Stomach (tissue), 9 donors: ENCODE data around the gene RYR3. TPM values are rescaled to one million over a fixed set of nuclear protein-coding genes. Genes with fewer than 3 reads are reported as not detected.

ENCODE experiments used
- DNase-seq, 2 donors: peaks; one replicate each; pipeline versions ENCODE4 v3.0.0 to v3.0.0-alpha.2; 2013 to 2019
- H3K27ac ChIP-seq, 5 donors: fragments of 200-600 bp in 4 of 5; sonication (generic) in 4 of 5; one replicate each; pipeline ENCODE4 v1.5.1; 2013 to 2019; ENCODE audit warnings: mild to moderate bottlenecking in 1 of 5, moderate library complexity in 1 of 5
- H3K27me3 ChIP-seq, 3 donors: fragments of 200-600 bp; sonication (generic); one replicate each; pipeline ENCODE4 v1.5.1; 2017 to 2019; ENCODE audit warnings: mixed run types in 1 of 3
- H3K36me3 ChIP-seq, 4 donors: fragments of 200-600 bp; sonication (generic); 1 replicate in 3 of 4; 2 replicates in 1 of 4; pipeline ENCODE4 v1.5.1; 2016 to 2019
- H3K4me1 ChIP-seq, 4 donors: fragments of 200-600 bp; sonication (generic); one replicate each; pipeline ENCODE4 v1.5.1; 2016 to 2019
- H3K4me3 ChIP-seq, 4 donors: fragments of 200-600 bp; sonication (generic) in 3 of 4; one replicate each; pipeline ENCODE4 v1.5.1; 2016 to 2019; ENCODE audit warnings: mild to moderate bottlenecking in 1 of 4
- H3K9me3 ChIP-seq, 4 donors: fragments of 200-600 bp; sonication (generic); one replicate each; pipeline ENCODE4 v1.5.1; 2016 to 2019
- EP300 ChIP-seq: sonication (generic); formaldehyde crosslinking; IDR thresholded peaks from one replicate; pipeline ENCODE4 v1.6.1; 2017; ENCODE audit warnings: antibody characterized with exemption
- POLR2A ChIP-seq, 4 donors: fragments of 450-650 bp; IDR thresholded peaks; one replicate each; pipeline ENCODE4 v1.6.1; 2016; ENCODE audit warnings: antibody characterized with exemption in 4 of 4, control low read depth in 2 of 4, mild to moderate bottlenecking in 1 of 4, moderate library complexity in 1 of 4
- POLR2AphosphoS5 ChIP-seq, 3 donors: sonication (generic); formaldehyde crosslinking; IDR thresholded peaks; one replicate each; pipeline ENCODE4 v1.6.1; 2016; ENCODE audit warnings: antibody characterized with exemption in 3 of 3
- WGBS, 5 donors: extraction: QIAGEN DNeasy Blood & Tissue Kit in 3 of 5; methylation state at CpG; one replicate each; pipeline versions ENCODE4 v1.1.5 to v1.1.7; 2013 to 2018; 5-methylcytosine and 5-hydroxymethylcytosine counted together
- intact Hi-C: fragments of 100-400 bp; cut with DNase I; formaldehyde crosslinking; loops from one replicate; pipeline ENCODE4 v1.15.1; 2023; ENCODE audit warnings: low total_unique reads
- polyA plus RNA-seq, 3 donors: library from polyadenylated mRNA; stranded (reverse); fragments of 200-250 nt; gene quantifications; one replicate each; pipeline ENCODE4 v1.2.3, GENCODE V29; 2013
- total RNA-seq, 5 donors: library from RNA; depleted of rRNA; stranded (reverse); fragments of >200 nt; gene quantifications; one replicate each; pipeline versions ENCODE4 v1.1.0 to v1.2.3, GENCODE V29; 2014 to 2016
- TF ChIP-seq, protein P1 (sequence below), 7 experiments: fragments of 450-650 bp in 4 of 7; fragments of 200-600 bp in 3 of 7; sonication (generic) in 3 of 7; IDR thresholded peaks; one replicate each; pipeline ENCODE4 v1.5.1; 2016 to 2019; ENCODE audit warnings: antibody characterized with exemption in 7 of 7, control low read depth in 2 of 7, mild to moderate bottlenecking in 1 of 7
- donor health status: healthy with polysubstance abuse.
- donor health status: Bipolar disorder and iron deficiency.
- donor health status: healthy.

The RYR3 gene
- total and polyA plus RNA-seq, 8 donors: 0.12 to 36.2 (median 4.0) TPM

DNA sequence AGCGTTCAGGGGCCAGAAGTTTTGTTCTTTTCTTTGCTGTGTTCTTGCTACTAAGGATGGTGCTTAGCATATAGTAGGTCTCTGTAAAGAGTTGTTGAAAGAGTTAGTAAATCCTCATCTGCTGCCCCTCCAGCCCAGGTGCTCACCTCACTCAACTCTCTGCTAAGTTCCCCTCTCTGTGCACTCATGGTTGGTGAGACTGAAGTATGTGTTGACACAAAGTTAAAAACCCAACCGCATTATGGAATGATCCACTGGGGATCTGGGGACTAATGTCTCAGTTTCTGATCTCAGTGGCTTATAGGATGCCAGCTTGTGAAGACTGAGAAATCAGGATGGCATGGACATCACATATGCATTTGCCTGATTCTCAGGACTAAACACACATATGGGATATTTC lies 13.8 kb downstream of the RYR3 start:
- Histone ChIP-seq H3K9me3 (no peaks in the 10 kb centered on the region), H3K36me3 (no peaks in the 10 kb centered on the region), H3K4me3 (no peak overlapping the region), H3K4me1 (no peaks in the 10 kb centered on the region), H3K27ac (no peak overlapping the region), H3K27me3 (no peaks in the 10 kb centered on the region)
- intact Hi-C loops: no loop called here
- no peak for DNase-seq
- TF ChIP-seq EP300: no peak
- TF ChIP-seq POLR2AphosphoS5 (IDR thresholded peaks at IDR 0.05): no peak
- TF ChIP-seq, protein P1, sequence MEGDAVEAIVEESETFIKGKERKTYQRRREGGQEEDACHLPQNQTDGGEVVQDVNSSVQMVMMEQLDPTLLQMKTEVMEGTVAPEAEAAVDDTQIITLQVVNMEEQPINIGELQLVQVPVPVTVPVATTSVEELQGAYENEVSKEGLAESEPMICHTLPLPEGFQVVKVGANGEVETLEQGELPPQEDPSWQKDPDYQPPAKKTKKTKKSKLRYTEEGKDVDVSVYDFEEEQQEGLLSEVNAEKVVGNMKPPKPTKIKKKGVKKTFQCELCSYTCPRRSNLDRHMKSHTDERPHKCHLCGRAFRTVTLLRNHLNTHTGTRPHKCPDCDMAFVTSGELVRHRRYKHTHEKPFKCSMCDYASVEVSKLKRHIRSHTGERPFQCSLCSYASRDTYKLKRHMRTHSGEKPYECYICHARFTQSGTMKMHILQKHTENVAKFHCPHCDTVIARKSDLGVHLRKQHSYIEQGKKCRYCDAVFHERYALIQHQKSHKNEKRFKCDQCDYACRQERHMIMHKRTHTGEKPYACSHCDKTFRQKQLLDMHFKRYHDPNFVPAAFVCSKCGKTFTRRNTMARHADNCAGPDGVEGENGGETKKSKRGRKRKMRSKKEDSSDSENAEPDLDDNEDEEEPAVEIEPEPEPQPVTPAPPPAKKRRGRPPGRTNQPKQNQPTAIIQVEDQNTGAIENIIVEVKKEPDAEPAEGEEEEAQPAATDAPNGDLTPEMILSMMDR (IDR thresholded peaks at IDR 0.05): no peak
- no peak for TF ChIP-seq POLR2A (IDR thresholded peaks at IDR 0.05)
- WGBS, 5 donors: 88 to 94% (median 90%) methylated on average over 2 of the region's 2 CpGs

GRCh38 chr15:33326908-33327307 lies 16.1 kb downstream of the RYR3 start:
- Histone ChIP-seq H3K27ac (no peak overlapping the region), H3K4me3 (no peak overlapping the region), H3K9me3 (no peaks in the 10 kb centered on the region), H3K36me3 (no peaks in the 10 kb centered on the region), H3K27me3 (no peaks in the 10 kb centered on the region), H3K4me1 (no peaks in the 10 kb centered on the region)
- intact Hi-C loops: no loop called here
- no peak for TF ChIP-seq POLR2AphosphoS5 (IDR thresholded peaks at IDR 0.05)
- TF ChIP-seq POLR2A (IDR thresholded peaks at IDR 0.05): no peak
- TF ChIP-seq, protein P1 (IDR thresholded peaks at IDR 0.05): no peak
- TF ChIP-seq EP300: no peak
- 86 to 94% (median 92%) methylated on average over 2 of the region's 2 CpGs for WGBS, 5 donors
- DNase-seq: no peak

DNA sequence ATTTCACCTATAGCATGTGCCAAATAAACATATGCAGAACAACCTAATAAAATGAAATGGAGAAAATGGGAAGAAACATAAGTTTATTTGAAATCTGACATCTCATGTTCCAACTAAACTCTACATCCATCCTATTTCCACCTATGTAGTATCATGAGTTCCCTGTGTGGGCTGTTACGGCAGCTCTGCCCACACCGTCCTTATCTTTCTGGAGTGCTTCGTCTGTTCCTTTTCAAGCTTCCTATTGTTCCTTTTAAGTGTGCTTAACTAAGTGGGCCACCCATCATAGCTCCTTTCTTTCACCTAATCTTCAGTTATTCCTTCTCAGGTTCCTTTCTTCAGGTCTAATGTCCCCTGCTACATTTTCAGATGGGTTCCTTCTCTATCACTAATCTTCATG lies 17.3 kb downstream of the RYR3 start:
- H3K27me3 ChIP-seq: no peaks in the 10 kb centered on the region
- intact Hi-C loops: no loop called here
- TF ChIP-seq, protein P1 (IDR thresholded peaks at IDR 0.05): no peak
- TF ChIP-seq POLR2A (IDR thresholded peaks at IDR 0.05) (no peak), EP300 (no peak), POLR2AphosphoS5 (IDR thresholded peaks at IDR 0.05) (no peak)
- H3K36me3 ChIP-seq: no peaks in the 10 kb centered on the region
- H3K4me3 ChIP-seq: no peak overlapping the region
- 44 to 56% (median 49%) methylated on average over 3 of the region's 3 CpGs for WGBS, 5 donors
- DNase-seq: no peak
- no peaks in the 10 kb centered on the region for H3K4me1 ChIP-seq
- no peaks in the 10 kb centered on the region for H3K9me3 ChIP-seq
- H3K27ac ChIP-seq: no peak overlapping the region

DNA sequence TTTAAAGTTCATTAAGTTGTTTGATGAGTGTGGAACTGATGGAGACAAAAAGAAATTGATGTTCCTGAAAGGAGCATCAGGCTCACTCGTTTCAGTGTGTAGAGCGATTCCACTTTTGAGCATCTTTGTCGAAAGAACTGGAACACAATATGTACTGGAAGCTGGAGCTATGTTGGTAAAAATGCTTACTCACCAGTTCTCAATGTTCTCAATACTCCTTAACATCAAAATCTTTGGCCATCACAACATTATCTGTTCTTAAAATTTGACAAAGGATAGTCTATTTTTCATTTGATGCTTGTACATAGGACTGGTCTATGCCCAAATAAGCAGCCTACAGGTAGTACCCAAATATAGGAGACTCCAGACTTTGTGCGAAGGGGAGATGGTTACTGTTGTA lies 18.7 kb downstream of the RYR3 start:
- WGBS, 5 donors: 83 to 87% (median 85%) methylated on average over 4 of the region's 4 CpGs
- no peaks in the 10 kb centered on the region for H3K36me3 ChIP-seq
- H3K27ac ChIP-seq: no peak overlapping the region
- no peak for TF ChIP-seq POLR2A (IDR thresholded peaks at IDR 0.05)
- no peak for TF ChIP-seq POLR2AphosphoS5 (IDR thresholded peaks at IDR 0.05)
- TF ChIP-seq, protein P1 (IDR thresholded peaks at IDR 0.05): no peak
- no peak for TF ChIP-seq EP300
- intact Hi-C loops: no loop called here
- H3K9me3 ChIP-seq: no peaks in the 10 kb centered on the region
- no peak for DNase-seq
- H3K4me3 ChIP-seq: no peak overlapping the region
- H3K4me1 ChIP-seq: no peaks in the 10 kb centered on the region
- H3K27me3 ChIP-seq: no peaks in the 10 kb centered on the region
